SH-SY5Y (cell line): ENCODE data around the gene LMO4.

ENCODE experiments used
- GATA2 ChIP-seq: IDR thresholded peaks from 2 replicates; pipeline ENCODE4 v1.6.1; 2011; ENCODE audit warnings: mild to moderate bottlenecking, low read depth, low read length
- GATA3 ChIP-seq: IDR thresholded peaks from 2 replicates; pipeline ENCODE4 v1.6.1; 2011; ENCODE audit warnings: low read depth, mild to moderate bottlenecking, low read length, moderate library complexity

Gene LMO4, protein sequence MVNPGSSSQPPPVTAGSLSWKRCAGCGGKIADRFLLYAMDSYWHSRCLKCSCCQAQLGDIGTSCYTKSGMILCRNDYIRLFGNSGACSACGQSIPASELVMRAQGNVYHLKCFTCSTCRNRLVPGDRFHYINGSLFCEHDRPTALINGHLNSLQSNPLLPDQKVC

DNA sequence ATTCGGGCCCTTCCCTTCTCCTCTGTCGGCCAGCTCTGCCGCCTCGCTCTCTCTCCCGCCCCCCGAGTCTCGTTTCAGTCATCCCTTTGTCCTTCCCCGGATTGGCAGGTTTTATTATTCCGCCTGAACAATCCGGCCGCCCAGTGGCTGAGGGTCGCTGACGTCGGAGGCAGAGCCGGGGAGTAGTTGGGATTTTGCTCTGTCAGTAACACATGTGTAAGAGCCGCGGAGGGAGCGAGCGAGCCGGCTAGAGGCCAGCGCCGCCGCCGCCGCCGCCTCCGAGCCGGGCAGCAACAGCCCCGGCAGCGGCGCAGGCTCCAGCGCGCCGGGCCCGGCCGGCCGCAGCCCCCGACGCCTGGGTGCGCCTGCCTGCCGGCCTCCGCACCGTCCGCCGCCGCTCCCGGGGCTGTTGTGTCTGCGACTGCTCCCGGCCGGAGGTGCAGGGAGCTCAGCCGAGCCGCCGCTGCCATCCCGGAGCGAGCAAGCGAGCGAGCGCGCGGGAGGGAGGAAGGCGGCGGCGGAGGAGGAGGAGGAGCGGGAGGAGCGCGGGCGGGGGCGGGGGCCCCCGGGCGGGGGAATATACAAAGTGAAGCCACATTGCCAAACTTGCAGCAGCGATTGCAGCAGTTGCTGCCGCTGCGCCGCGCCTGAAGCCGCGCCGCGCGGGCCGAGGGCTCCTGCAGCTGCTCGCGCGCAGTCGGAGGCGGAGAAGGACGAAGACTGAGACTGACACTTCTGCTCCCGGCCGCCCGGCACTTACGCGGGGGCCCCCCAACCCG lies at the start of gene LMO4:
Gene LMO4 (plus strand): TSS at position 609 of the 779 bp plus-strand sequence. CDS start 3,136 bp downstream, outside the sequence.
- TF ChIP-seq GATA3 (no peak), GATA2 (no peak)

DNA sequence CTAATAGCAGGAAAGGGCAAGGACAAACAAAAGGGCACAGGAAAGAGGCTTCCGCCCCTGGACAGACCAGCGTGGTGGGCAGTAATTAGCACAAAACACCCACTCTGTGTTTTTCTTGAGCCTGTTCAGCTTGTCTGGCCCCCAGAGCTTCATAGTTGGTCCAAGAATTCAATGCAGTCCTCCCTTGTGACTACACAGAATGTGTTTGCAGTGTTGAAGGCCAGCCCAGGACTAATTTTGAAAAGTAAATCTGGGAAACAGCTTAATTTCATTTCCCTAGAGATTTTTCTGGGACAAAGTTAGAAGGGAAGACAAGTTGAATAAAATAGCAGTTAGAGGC lies 49.2 kb upstream of the LMO4 start:
- TF ChIP-seq GATA2 (no peak), GATA3 (no peak)

DNA sequence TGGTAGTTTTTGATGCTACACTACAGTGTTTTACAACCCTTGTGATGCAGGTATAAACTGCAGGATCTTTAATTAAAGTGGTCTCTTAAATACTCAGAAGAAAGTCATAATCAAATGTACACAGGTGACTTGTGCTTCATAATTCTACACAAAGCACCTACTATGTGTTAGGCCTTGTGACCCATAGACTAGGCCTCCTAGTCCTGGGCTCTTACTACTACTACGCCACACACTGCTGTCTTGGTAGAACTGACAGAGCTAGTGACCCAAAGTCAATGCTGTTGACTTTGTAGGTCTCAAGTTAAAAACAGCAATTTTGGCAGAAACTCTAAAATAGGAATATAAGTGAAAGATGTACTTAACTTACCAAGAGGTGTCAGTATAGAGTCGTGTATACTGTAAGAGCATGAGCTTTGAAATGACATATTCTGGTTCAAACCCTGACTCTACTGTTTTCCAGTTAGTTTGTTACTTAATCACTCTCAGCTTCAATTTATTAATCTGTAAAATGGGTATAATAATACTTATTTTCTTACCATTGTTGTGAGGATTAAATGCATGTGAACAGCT lies 48.6 kb upstream of the LMO4 start:
- TF ChIP-seq GATA3 (no peak), GATA2 (no peak)

DNA sequence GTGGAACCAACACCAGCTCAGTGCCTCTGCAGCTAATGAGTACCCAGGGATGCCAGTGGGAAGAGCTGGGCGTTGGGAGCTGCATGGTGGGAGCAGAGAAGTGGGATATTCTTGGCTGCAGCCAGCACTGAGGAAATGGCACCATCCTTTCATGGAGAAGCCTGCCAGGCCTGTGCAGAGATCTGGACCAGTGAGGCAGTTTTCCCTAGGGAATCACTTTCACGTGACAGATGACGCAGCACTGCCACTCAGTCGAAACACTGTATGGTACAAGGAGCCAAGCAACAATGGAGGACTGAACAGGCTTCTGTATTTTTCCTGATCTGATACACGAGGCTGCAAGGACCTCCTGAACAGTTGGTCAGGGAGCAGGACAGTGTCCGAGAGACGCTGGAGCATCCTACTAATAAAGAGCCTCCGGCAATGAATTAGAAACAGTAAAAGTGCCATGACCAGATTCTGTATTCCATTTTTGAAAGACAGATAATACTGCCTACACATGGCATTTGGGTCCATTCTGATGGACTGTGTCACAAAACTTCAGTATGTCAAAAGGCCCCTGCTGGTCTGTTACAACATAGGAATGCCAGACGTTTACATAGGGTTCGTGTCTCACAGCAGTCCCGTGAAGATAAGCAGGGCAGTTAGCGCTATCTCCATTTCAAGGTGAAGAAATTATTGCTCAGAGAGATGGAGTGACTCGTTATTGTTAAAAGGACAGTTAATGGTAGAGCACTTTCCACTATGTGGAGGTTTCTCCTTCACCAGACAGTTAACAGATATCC lies 44.0 kb upstream of the LMO4 start:
- no peak for TF ChIP-seq GATA3
- TF ChIP-seq GATA2 = no peak

DNA sequence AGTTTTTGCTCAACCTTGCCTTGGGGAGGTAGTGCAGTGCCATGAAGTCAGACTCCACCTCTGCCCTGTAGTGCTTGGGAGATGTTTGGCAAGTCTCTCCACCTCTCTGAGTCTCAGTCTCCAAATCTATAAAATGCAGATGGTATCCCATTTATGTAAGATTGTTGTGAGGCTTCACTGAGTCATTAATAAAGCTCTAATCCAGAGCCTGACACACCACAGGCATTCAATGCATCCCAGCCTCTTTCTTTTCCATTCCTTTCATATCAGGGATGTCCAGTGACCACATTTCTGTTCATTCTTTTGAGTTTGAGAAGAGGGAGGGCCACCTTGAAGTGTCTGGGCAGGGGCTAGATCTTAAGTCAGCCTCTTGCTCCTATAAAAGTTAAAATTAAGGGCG lies 37.6 kb upstream of the LMO4 start:
- TF ChIP-seq GATA2 (no peak), GATA3 (no peak)

DNA sequence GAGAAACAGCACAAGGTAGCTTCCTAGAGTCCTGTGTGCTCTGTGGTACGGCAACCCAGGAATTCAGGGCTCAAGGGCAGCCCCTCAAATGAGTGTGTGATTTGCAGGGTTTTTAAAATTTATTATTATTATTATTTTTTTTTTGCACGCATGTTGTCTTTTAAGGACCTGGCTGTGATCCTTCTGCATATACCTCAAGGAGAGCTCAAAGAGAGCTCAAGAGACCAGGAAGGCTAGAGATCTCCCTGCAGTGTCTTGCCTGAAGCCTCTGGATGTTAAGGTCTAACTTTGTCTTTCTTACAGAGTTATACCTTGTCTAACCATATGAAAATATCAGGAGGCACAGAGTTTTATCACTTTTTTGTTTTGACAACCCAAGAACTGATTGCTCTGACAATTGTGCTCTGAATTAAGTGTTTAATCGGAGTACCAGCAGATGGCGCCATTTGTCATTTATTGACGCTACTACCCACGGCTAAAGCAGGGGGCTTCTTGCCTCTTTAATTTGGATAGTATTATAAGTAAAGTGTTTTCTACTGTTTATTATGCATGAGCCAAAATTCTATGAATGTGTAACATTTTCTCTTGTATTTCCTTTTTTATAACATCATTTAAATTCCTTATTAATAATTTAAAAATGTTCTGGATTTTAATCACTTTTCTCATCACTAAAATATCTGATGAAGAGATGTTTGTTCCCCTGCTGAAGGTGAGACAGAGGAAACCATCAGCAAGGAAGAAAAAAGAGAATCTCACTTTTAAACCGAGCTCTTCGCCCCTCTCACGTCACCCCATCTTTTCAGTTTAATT lies 35.8 kb upstream of the LMO4 start:
- no peak for TF ChIP-seq GATA3
- TF ChIP-seq GATA2 = no peak

DNA sequence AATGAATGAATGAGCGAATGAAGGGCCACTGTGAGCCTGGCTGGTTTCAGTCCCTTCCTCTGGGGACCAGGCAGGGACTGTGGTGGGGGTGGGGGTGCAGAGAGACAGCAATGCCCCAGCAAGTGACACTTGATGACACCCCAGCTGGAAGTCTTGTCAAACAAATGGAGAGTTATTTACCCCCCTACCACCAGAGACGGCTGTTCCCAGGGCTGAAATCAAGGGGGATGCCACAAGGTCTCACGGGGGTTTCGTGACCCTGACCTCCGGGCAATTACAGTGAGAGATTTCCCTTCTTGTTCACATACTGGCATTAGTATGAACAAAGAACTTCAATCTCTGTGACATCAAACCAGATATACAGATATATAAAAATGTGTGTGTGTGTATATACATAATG lies 34.0 kb upstream of the LMO4 start:
- TF ChIP-seq GATA2 (no peak), GATA3 (no peak)

DNA sequence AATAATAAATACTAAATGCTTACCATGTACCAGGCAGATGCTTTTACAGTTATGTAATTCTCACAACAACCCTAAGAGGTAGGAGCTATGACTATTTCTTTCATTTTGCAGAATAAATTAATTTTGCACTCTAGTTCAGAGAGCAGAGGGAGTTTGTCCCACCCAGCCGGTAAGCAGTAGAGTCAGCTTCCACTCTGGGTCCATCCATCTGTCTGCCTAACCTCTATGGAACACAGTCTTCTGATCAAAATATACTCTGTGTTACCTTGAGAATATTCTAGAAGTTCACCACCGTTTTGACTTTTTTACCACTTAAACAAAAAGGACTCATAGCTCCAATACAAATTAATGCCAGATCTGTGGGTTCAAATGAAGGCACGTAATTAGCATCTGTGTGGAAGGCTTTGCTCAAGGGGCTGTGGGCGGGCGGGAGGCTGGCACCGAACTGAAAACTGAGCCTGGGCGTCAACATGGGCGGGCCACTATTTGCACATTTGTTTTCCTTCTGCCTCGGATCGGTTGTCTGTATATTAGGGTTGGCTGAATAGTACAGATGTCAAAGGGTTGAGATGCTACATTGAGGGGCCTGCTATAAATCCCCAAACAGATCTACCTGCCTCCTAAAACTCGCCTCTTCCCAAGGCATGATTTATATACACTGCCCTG lies 33.1 kb upstream of the LMO4 start:
- TF ChIP-seq GATA3 (no peak), GATA2 (no peak)

DNA sequence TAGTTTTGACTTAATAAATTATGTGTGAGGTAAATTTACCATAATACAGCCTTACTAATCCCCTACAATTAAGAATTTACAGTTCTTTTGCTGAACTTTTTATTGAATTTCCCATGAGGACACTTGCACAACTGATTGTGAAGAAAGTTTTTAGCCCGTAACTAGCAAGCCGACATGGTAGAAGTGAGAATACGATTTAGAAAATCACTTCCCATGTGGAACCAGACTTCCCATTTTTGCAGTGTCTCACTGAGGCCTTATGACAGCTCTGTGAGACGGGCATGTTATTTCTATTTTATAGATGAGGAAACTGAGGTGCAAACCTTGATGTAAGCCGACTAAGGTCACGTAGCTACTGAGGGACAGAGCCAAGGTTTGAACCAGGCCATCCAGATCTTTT lies 32.5 kb upstream of the LMO4 start:
- TF ChIP-seq GATA2 = no peak
- no peak for TF ChIP-seq GATA3

DNA sequence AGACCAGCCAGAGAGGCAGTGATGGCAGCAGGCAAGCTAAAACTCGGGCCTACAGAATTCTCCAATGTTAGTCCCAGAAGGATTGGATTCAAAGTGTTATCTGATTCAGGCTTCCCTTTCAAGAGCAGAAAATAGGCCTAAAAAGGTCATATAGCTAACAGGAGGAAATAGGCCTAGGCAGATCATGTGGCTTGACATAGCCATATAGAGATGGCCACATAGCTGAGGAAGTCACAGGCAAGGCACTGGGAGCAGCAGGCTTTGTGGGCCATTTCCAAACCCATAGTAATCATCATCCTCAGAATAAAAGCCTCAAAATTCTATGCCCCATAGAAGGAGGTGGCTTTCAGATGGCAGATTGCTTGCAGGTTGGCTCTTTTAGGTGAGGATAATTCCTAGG lies 29.0 kb upstream of the LMO4 start:
- TF ChIP-seq GATA3 (no peak), GATA2 (no peak)

DNA sequence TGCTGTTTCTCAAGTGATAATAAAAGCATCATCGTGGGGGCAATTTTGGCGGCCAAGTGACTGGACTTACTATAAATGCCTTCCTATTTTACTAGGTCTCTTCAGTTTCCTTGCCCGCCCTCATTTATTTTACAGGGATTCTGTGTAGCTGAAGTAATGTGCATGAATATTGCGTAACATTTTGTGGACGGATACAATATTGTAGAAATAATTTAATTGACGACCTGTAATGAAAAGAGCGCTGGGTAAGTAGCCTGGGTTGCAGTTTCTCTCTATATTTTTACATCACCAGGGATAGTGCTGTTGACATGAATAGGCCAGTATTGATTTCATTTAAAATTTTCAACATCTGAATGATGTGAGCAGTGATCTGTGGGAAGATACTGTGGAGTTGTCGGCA lies 28.1 kb upstream of the LMO4 start:
- TF ChIP-seq GATA3 (no peak), GATA2 (no peak)

DNA sequence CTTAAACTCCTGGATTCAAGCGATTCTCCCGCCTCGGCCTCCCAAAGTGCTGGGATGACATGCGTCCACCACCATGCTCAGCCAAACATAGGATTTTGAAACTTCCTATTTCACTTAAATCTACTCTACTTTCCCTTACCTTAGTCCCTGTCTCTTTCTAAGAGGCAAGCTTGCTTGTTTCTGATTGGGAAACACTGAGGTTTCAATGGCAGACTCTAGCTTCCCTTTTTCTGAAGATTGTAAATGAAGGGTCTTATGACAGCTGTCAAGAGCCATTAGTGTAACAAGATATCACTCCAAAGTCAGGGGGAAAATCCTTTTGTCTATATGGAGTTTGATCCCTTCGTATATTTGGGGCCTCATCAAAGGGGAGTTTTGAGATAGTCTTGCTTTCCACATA lies 23.5 kb upstream of the LMO4 start:
- TF ChIP-seq GATA3 (no peak), GATA2 (no peak)

DNA sequence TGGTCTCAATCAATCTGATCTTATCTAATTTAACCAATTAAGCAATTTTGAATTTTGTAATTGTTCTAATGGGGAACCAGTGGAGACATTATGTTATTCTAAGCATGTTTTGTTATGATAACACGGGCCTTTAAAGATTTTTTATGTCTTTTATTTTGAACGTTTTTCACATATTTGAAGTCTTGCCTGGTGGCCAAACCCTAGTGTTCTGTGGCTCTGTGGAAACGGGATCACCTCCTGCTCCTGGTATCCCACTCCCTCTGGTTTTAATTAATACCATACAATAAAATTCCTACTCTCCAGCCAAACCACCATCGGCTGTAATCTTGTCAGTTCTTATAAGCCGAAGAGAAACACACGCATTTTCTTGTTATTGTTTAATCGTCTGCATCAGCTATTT lies 22.9 kb upstream of the LMO4 start:
- peak; percentile 60; the same call in 1 of the 2 replicates for TF ChIP-seq GATA3
- peak; percentile 23; the same call in 1 of the 2 replicates for TF ChIP-seq GATA2

DNA sequence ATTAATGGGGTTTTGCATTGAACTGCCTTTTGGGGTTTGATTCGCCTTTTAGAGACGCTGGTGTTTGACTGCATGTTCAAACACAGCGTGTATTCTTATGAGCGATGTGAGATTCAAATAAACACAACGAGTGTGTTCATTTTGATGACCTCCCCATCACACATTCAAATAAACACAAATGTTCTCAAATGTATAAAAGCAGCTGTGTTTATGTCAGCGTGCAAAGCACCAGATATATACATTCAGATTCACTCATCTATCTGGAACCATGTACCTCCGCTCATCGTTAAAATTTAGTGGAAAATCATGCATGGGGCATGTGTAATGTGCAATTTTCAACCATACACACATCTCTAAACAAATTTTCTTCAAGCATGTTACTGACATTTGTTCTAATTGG lies 21.4 kb upstream of the LMO4 start:
- TF ChIP-seq GATA2 = no peak
- no peak for TF ChIP-seq GATA3
